ENCODE results near the gene AKIRIN1.
"Not testable (repeated sequence)": the region's sequence is repeated elsewhere in the genome, so short reads cannot be mapped to it uniquely, and the experiment has no call there.

The AKIRIN1 gene

DNA sequence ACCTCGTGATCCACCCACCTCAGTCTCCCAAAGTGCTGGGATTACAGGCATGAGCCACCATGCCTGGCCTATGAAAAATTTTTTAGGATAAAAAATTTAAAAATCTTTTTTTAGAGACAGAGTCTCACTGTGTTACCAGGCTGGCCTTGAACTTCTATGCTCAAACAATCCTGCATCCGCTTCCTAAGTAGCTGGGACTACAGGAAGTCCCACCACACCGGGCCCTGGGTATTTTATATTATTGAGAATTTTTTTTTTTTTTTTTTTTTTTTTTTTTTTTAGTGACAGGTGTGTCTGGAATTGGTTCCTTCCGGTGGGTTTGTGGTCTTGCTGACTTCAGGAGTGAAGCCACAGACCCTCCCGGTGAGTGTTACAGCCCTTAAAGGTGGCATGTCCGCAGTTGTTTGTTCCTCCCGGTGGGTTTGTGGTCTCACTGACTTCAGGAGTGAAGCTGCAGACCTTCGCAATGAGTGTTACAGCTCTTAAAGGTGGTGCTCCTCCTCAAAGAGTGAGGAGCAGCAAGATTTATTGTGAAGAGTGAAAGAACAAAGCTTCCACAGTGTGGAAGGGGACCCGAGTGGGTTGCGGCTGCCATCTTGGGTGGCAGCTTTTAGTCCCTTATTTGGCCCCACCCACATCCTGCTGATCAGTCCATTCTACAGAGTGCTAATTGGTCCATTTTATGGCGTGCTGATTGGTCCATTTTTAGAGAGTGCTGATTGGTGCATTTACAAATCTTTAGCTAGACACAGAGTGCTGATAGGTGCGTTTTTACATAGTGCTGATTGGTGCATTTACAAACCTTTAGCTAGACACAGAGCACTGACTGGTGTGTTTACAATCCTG, 13.5 kb upstream of the AKIRIN1 start:
- intact Hi-C loops (cut with micrococcal nuclease) = not testable (repeated sequence)

DNA sequence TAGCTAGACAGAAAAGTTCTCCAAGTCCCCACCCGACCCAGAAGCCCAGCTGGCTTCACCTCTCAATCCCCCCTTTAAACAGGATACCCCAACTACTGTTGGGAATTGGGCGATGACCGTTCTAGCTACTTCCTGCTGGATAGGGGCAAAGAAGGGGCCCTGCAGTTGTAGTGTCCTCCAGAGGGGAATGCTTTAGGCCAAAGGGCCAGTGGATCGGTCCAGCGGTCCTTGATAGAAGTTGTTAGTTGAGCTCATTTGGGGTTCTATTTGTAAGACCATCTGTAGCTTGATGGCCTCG, 12.9 kb upstream of the AKIRIN1 start:
- H3K27ac Mint-ChIP-seq; H3K27me3 Mint-ChIP-seq; H3K4me3 Mint-ChIP-seq; H3K36me3 Mint-ChIP-seq (ENCODE audit: low read depth); intact Hi-C loops (cut with micrococcal nuclease); H3K9me3 Mint-ChIP-seq; H3K4me1 Mint-ChIP-seq (ENCODE audit: low read depth): not testable (repeated sequence)

More for the DNA sequence above, 13.5 kb upstream of the AKIRIN1 start:
- not testable (repeated sequence) for H3K9me3 Mint-ChIP-seq; H3K27ac Mint-ChIP-seq; H3K4me3 Mint-ChIP-seq; H3K36me3 Mint-ChIP-seq (ENCODE audit: low read depth); H3K4me1 Mint-ChIP-seq (ENCODE audit: low read depth); H3K27me3 Mint-ChIP-seq

DNA sequence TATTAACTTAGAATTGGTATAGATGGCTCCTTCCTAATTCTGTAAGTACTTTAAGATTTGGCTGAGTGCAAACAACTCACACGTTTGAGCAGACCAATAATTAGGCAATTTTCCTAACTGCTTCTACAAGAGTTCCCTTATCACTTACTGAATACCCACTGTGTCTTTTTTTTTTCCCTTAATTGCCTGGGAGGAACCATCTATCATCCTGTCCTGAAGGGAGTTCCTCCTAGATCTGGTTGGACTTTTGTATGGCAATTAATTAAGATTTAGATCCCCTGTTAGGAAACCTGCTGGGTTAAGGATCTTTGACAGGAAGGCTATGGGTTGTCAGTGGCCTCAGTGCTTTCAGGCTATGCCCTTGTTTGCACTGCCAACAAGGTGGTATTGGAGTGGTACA, 11.7 kb upstream of the AKIRIN1 start:
- H3K27ac Mint-ChIP-seq; intact Hi-C loops (cut with micrococcal nuclease); H3K27me3 Mint-ChIP-seq; H3K4me1 Mint-ChIP-seq (ENCODE audit: low read depth); H3K4me3 Mint-ChIP-seq; H3K9me3 Mint-ChIP-seq; H3K36me3 Mint-ChIP-seq (ENCODE audit: low read depth): not testable (repeated sequence)

DNA sequence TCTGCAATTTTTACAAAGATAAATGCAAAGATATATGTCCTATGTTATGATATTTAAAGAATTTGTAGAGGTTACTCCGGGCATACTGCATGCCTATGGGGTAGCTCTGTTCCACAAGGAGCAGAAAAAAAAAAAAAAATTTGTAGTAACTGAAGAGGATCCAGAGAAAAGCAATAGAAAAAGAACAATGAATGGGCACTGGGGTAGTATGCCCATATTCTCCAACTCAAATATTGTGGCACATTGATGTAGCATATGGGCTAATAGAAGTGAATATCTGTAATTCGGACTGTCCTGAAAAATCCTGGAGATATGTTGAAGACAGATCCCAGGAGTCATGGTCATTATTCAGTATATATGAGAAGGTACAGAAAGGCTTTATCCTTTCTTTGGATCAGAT, 1.1 kb upstream of the AKIRIN1 start:
- H3K4me1 Mint-ChIP-seq (ENCODE audit: low read depth) = peaks cover 28% of the 10 kb centered on the region
- H3K9me3 Mint-ChIP-seq = no peaks in the 10 kb centered on the region
- H3K4me3 Mint-ChIP-seq = no peak overlapping the region
- H3K27ac Mint-ChIP-seq = peak overlapping the region; percentile 85
- intact Hi-C loops (cut with micrococcal nuclease) = loop anchor here (1.0 to 5.0 kb wide), 2 partner anchors 117 to 133 kb away; partner anchors contain the start of genes MYCBP and RRAGC
- peaks cover 35% of the 10 kb centered on the region for H3K36me3 Mint-ChIP-seq (ENCODE audit: low read depth)
- H3K27me3 Mint-ChIP-seq = peaks cover 4% of the 10 kb centered on the region

DNA sequence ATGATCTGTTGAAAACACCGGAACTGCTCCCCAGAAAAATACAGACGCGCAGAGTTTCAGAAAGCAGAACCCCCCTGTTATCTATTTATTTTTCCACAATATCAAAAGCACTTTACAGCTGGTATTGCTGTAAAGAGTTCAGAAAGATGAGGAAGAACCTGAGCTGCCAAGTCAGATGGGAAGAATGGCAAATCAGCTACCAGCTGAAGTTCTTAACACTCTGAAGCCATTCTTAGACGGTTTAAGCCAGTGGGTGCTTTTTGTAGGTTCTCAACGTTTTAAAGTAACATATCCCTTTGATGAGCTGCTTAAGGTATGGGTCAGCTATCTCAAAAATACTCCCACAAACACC, 714 bp upstream of the AKIRIN1 start:
- Mint-ChIP-seq H3K4me1 (ENCODE audit: low read depth) (peaks cover 32% of the 10 kb centered on the region), H3K27ac (peak overlapping the region; percentile 85), H3K4me3 (no peak overlapping the region), H3K36me3 (ENCODE audit: low read depth) (peaks cover 39% of the 10 kb centered on the region), H3K27me3 (peaks cover 3% of the 10 kb centered on the region), H3K9me3 (no peaks in the 10 kb centered on the region)
- intact Hi-C loops (cut with micrococcal nuclease) = loop anchor here (1.0 to 5.0 kb wide), 2 partner anchors 117 to 133 kb away; partner anchors contain the start of genes MYCBP and RRAGC

DNA sequence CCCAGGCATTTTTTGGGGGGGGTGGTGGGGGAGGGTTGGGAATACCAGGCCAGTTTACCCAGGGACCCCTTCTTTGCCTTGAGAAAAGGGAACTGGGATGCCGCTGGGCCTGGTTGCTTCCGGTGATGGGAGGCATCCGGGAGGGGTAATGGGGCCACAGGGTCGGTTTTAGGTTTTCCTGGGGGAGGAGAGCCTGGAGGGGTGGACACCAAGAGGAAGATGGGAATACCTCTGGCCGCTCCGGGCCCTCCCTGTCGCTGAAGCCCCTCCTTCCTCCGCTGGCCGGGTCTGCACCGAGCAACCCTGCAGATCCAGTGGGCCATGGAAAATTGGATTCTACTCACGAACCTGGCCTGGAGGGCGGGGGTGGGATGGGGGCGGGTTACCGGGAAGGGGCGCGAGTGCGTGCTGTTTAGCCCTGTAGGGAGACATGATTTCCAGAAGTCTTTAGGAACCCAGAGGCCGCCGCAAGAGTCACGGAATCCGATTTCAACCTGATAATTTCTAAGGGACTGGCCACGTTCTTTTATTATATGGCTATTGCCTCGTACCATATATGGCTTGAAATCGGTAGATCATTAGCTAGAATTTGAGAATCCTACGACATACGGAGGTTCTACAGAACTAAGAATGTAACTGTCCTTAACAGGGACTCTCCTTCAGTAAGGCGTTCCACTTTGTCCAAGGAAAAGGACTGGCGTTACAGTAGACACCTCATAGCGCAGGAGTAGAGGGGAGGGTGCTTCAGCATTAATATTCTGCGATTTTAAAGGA, 749 bp downstream of the AKIRIN1 start:
- no peaks in the 10 kb centered on the region for H3K9me3 Mint-ChIP-seq
- H3K27ac Mint-ChIP-seq = peak overlapping the region; percentile 85
- intact Hi-C loops (cut with micrococcal nuclease) = loop anchor here (5.0 kb wide), 1 partner anchor 135 kb away; the partner anchor contains the start of gene RRAGC
- H3K36me3 Mint-ChIP-seq (ENCODE audit: low read depth) = peaks cover 53% of the 10 kb centered on the region
- H3K4me1 Mint-ChIP-seq (ENCODE audit: low read depth) = peaks cover 36% of the 10 kb centered on the region
- H3K27me3 Mint-ChIP-seq = no peaks in the 10 kb centered on the region
- peak overlapping the region; percentile 80 for H3K4me3 Mint-ChIP-seq

DNA sequence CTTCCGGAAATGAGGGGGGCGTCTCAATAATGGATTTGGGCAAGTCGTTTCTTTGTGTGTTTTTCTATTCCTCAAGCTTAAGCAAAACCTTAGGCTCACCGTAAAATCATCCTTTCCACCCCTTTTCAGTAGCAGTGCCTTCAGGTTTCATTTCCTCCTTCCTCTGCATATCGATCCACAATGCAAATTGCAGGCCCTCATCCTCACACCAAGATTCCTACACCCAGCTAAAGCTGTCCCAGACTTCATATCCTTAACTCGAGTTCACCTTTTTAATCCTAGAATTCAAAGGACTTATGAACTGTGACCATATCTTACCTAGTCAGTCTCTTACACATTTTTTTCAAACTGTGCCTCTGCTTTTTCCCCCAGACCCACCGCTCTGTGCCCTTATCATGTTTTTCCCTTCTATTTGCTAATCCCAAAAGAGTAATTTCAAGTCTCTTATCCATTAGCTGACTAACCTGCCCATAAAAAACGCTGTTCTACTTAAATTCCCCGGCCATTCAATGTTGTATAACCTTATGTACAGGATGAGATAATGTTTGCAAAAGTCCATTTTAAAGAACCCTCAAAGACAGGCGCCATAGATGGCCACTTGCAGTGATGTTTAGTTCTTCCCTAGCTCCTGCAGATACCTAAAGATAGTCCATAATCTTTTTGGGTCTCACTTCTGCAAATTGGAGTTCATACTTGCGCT, 1.5 kb downstream of the AKIRIN1 start:
- no peaks in the 10 kb centered on the region for H3K9me3 Mint-ChIP-seq
- H3K4me3 Mint-ChIP-seq = peak overlapping the region; percentile 80
- intact Hi-C loops (cut with micrococcal nuclease) = loop anchor here (5.0 kb wide), 1 partner anchor 135 kb away; the partner anchor contains the start of gene RRAGC
- H3K27ac Mint-ChIP-seq = peak overlapping the region; percentile 85
- no peaks in the 10 kb centered on the region for H3K27me3 Mint-ChIP-seq
- H3K36me3 Mint-ChIP-seq (ENCODE audit: low read depth) = peaks cover 60% of the 10 kb centered on the region
- H3K4me1 Mint-ChIP-seq (ENCODE audit: low read depth) = peaks cover 40% of the 10 kb centered on the region

DNA sequence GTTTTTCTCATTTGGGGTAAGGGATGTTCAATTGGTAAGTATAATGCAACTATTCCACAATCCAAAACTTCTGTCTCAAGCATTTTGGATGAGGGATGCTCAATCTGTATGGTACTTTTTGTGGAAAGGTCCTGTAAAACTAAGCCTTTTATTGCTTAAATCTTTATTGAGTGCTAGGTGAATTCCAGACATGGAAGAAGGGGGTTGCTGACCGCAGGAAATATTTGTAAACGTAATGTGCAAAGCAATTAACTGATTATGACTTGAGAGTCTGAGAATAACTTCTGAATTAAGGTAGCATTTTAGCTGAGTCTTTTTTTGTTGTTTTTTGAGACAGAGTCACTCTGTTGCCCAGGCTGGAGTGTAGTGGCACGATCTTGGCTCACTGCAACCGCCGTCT, 3.1 kb downstream of the AKIRIN1 start:
- Mint-ChIP-seq H3K4me3 (no peak overlapping the region), H3K9me3 (no peaks in the 10 kb centered on the region), H3K4me1 (ENCODE audit: low read depth) (peaks cover 49% of the 10 kb centered on the region), H3K36me3 (ENCODE audit: low read depth) (peaks cover 73% of the 10 kb centered on the region), H3K27me3 (no peaks in the 10 kb centered on the region), H3K27ac (no peak overlapping the region)
- intact Hi-C loops (cut with micrococcal nuclease) = loop anchor here (5.0 kb wide), 1 partner anchor 137 kb away; the partner anchor contains the start of gene RRAGC

DNA sequence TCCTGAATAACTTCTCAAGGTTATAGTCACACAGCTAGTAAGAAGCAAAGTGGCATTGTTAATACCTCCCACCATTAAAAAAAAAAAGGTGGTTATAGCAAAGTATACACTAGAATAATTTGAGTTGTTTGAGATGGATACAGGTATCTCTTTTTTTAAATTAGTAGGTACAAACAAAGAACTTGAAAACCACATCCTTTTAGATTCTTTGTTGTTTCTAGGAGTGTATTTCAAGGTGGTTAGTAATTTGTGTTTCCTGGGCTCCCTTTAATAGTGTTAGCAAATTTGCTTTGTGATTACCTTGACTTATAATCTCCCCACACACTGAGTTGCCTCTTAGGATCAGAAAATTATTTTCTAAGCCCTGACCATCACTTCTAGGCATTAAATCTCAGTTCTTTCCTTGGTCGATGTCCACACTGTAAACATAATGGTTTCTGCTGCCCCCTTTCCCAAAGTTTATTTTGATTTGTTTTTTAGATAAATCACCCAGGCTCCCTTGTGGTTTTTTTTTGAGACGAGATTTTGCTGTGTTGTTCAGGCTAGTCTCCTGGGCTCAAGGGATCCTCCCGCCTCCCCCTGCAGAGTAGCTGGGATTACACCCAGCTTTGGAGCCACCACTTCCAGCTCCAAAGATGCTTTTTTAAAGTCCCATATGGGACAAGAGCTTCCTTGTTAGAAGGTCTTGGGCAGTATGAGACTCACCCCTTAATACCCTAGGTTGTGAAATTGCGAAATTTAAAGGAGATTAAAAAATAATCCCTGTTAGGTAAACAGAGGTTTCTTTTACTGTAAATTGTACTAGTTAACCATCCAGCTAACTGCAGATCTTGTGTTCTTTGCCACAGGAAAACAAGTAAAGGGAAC, 6.2 kb downstream of the AKIRIN1 start:
- no peak overlapping the region for H3K27ac Mint-ChIP-seq
- H3K9me3 Mint-ChIP-seq = no peaks in the 10 kb centered on the region
- peaks cover 50% of the 10 kb centered on the region for H3K4me1 Mint-ChIP-seq (ENCODE audit: low read depth)
- intact Hi-C loops (cut with micrococcal nuclease) = no loop called here
- H3K4me3 Mint-ChIP-seq = peak overlapping the region; percentile 20
- no peaks in the 10 kb centered on the region for H3K27me3 Mint-ChIP-seq
- H3K36me3 Mint-ChIP-seq (ENCODE audit: low read depth) = peaks cover 96% of the 10 kb centered on the region

DNA sequence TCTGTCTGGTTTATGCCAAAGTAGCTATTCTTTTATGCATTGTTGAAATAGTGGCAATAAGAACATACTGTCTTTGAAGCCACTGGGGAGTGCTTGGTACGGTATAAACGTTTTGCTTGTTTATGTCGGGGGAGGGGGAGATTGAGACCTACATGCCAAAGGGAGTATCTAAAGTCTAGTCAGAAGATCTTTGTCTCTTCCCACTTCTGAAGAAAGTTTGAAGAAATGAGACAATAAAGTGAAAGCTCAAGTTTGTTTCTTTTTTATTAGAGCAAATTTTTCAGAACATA, 6.8 kb downstream of the AKIRIN1 start:
- Mint-ChIP-seq H3K9me3 (no peaks in the 10 kb centered on the region), H3K4me1 (ENCODE audit: low read depth) (peaks cover 50% of the 10 kb centered on the region), H3K36me3 (ENCODE audit: low read depth) (peaks cover 96% of the 10 kb centered on the region), H3K27ac (no peak overlapping the region), H3K27me3 (no peaks in the 10 kb centered on the region), H3K4me3 (no peak overlapping the region)
- intact Hi-C loops (cut with micrococcal nuclease) = no loop called here

DNA sequence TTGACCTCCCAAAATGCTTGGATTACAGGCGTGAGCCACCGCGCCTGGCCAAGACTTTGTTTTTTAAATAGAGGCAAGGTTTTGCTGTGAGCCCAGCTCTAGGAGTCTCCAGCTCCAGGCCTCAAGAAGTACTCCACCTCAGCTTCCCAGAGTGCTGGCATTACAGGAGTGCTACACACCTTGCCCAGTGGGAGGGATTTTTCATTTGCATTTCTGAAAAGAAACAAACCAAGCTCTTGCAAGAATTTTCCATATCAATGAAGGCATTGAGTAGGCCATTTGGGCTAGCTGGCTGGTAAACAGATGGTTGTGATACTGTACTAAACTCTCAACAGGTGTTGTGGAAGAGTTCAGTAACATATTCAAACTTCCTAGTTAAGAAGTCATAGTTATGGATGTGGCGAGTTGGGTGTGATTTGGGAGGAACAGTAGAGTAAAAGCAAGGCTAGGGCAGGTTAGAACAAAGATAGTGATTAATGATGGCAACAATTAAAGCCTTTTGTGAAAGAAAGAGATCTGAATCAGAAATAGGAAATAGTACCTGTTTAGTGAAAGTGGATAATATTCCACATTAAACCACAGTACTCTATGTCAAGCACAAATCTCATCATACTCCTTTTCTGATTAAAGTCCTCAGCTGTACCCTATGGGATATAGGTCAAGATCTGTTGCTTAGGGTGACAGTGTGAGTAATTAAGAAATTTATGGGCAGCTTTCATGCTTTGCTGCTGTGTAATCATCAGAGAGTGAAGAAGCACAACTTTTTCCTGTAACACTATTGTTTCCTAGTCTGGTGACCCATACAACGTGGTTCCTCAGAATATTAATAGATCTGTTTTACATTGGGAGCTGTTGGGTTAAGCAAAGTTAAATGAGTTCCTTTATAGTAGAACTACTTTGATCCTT, 10.7 kb downstream of the AKIRIN1 start:
- intact Hi-C loops (cut with micrococcal nuclease) = no loop called here
- Mint-ChIP-seq H3K4me3 (no peak overlapping the region), H3K9me3 (no peaks in the 10 kb centered on the region), H3K4me1 (ENCODE audit: low read depth) (peaks cover 33% of the 10 kb centered on the region), H3K27me3 (no peaks in the 10 kb centered on the region), H3K27ac (peak overlapping the region; percentile 51), H3K36me3 (ENCODE audit: low read depth) (peaks cover 92% of the 10 kb centered on the region)

DNA sequence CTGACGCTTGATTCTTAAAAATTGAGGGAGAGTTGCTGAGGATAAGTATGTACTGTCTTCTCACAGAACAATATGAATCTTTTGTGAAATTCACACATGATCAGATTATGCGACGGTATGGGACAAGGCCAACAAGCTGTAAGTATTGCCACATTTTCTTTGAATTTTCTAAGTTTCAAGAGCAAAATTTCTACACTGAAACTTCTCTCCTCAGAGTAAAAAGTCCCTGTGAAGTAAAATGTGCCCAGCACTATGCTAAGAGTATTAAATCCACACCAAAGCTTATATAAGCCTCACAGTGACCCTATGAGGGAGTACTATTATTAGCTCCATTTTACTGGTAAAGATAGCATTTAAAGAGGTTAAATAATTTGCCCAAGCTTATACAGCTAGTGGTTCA, 12.2 kb downstream of the AKIRIN1 start:
- Mint-ChIP-seq H3K27me3 (no peaks in the 10 kb centered on the region), H3K4me1 (ENCODE audit: low read depth) (peaks cover 28% of the 10 kb centered on the region), H3K36me3 (ENCODE audit: low read depth) (peaks cover 93% of the 10 kb centered on the region), H3K27ac (peak overlapping the region; percentile 51), H3K4me3 (no peak overlapping the region), H3K9me3 (no peaks in the 10 kb centered on the region)
- intact Hi-C loops (cut with micrococcal nuclease) = no loop called here

DNA sequence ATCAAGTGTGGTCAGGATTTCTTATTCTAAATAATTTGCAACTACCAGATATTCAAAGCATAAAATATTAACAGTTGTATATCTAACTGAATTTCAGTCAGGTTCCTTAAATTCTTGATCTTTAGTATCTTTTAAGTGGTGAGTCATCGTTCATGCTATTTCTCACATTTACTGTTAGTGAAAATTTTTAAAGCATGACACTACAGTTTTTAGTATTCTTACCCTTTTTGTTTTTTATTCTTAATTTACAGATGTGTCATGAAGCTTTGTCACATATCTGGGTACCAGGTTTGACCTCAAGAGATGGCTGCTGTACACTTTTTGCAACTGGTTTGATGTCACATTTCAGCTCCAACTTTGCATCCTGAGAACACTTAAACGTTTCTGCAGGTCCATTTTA, 12.7 kb downstream of the AKIRIN1 start:
- Mint-ChIP-seq H3K27ac (no peak overlapping the region), H3K36me3 (ENCODE audit: low read depth) (peaks cover 96% of the 10 kb centered on the region), H3K9me3 (no peaks in the 10 kb centered on the region), H3K4me1 (ENCODE audit: low read depth) (peaks cover 31% of the 10 kb centered on the region), H3K27me3 (no peaks in the 10 kb centered on the region), H3K4me3 (no peak overlapping the region)
- intact Hi-C loops (cut with micrococcal nuclease) = no loop called here

All from dendritic cell treated with granulocyte-macrophage colony-stimulating factor and Interleukin-4, amounts not matched to agents 40 ng/mL and 50 ng/mL, for 4 days (primary cell).